ENCODE results near the gene SMG6. TPM values are rescaled to one million over a fixed set of nuclear protein-coding genes. Genes with fewer than 3 reads are reported as not detected.

The SMG6 gene
- total and polyA plus RNA-seq, 11 donors: 12.2 to 38.6 (median 22.1) TPM

DNA sequence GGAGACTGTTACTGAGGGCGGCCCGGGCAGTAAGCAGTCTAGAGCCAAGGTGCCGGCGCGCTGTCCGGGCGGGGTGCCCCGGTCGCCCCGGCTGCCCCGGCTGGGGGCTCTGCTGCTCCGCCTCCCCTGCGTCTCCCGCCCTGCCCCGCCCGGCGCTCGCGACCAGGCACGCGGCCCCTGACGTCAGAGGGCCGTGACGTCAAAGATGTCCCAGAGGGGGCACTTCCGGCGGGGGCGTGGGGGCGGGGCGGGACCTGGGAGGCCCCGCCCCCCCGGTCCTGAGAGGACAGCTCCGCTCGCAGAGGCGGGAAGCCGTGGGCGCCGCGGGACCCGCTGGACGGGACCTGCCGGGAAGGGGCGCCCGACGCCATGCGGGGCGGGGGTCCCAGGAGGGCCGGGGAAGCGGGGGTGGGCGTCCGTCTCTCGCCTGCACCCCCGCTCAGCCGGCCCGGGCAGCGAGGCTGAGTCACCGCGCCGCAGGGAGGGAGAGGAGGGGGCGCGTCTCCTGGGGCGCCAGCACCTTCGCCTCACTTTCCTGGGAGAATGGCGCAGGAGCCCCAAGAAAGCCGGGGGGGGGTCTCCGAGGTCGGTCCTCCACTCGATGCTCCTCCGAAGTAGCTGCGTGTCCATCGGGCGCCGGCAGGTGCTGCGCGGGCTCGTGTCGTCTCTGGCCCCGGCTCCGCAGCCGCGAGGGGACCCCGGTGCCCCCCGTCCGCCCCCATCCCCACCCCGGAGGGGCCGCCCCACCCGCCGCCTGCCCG is 253.1 kb downstream of the SMG6 start:
- peak overlapping the region; percentile 34 to 91 (median 72) for H3K4me3 ChIP-seq
- peaks cover 4 to 53% (median 43%) of the 10 kb centered on the region in 12 donors for H3K4me1 ChIP-seq
- ATAC-seq (peak in 3 of 4 donors; percentile 38 to 56 (median 44)), DNase-seq (peak in 4 of 5 donors; percentile 74 to 83 (median 75))
- H3K36me3 ChIP-seq: no peaks in the 10 kb centered on the region
- intact Hi-C loops (cut with DNase I): loop anchor here in 7 of 10 donors (5.0 to 10.0 kb wide), 4 partner anchors 124 to 302 kb away; no protein-coding TSS in a partner anchor
- WGBS, 4 donors: 0 to 2% (median 1%) methylated on average over 13 to 88 of the region's 88 CpGs
- TF ChIP-seq POLR2A (IDR thresholded peaks at IDR 0.05): no peak
- TF ChIP-seq, protein P1, sequence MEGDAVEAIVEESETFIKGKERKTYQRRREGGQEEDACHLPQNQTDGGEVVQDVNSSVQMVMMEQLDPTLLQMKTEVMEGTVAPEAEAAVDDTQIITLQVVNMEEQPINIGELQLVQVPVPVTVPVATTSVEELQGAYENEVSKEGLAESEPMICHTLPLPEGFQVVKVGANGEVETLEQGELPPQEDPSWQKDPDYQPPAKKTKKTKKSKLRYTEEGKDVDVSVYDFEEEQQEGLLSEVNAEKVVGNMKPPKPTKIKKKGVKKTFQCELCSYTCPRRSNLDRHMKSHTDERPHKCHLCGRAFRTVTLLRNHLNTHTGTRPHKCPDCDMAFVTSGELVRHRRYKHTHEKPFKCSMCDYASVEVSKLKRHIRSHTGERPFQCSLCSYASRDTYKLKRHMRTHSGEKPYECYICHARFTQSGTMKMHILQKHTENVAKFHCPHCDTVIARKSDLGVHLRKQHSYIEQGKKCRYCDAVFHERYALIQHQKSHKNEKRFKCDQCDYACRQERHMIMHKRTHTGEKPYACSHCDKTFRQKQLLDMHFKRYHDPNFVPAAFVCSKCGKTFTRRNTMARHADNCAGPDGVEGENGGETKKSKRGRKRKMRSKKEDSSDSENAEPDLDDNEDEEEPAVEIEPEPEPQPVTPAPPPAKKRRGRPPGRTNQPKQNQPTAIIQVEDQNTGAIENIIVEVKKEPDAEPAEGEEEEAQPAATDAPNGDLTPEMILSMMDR (IDR thresholded peaks at IDR 0.05): no peak
- peak overlapping the region in 6 of 12 donors; percentile 38 to 59 (median 46) for H3K27ac ChIP-seq
- no peaks in the 10 kb centered on the region for H3K9me3 ChIP-seq
- H3K27me3 ChIP-seq: peaks cover 0 to 45% (median 0%) of the 10 kb centered on the region in 9 donors

DNA sequence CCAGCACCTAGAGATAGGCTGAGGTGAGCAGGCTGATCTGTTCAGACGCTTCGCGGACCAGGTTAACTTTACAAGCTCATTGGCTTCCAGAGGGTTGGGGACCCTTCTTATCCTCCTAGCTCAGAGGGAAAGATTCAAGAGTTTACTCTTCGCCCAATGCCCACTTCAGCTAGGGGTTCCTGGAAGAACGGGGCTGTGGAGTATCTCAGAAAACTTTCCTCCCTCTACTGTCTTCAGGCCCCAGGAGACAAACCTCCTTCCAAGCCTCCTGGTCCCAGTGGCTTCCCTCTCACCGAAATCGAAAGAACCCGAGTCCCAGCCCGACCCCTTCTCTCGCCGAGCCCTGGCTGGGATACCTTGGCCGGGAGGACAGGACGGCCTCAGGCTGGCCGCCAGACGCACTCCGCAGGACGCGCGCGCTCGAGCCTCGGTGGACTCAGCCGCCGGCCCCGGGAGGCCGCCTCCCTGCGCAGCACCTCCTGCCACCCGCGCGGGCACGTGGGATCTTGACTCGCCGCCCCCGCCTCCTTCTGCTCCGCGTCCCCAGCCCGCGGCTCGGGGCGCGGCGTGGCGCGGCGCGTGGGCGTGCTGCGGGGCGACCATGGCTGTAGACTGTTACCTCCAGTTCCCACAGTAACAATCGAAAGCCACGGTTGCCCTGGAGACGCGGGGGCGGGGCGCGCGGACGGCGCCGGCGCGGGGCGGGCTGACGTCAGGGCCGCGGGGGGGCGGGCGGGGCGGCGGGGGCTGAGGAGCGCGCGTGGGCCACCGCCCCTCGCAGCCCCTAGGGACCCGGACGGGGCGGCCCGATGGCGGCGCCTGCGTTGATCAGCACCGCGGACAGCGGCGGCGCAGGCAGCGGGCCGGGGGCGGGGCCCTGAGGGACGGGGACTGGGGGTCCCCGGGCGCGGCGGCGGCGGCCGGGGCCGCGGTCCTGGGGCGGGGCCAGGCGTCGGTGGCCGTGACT is 254.0 kb downstream of the SMG6 start:
- Histone ChIP-seq H3K27ac (peak overlapping the region in 8 of 12 donors; percentile 15 to 80 (median 56)), H3K9me3 (no peaks in the 10 kb centered on the region), H3K4me3 (peak overlapping the region; percentile 45 to 98 (median 80)), H3K36me3 (peaks cover 0 to 3% (median 0%) of the 10 kb centered on the region in 9 donors), H3K4me1 (peaks cover 4 to 53% (median 39%) of the 10 kb centered on the region in 12 donors), H3K27me3 (peaks cover 0 to 41% (median 0%) of the 10 kb centered on the region in 9 donors)
- WGBS, 4 donors: 2 to 16% (median 6%) methylated on average over 11 to 104 of the region's 104 CpGs
- no peak for TF ChIP-seq POLR2A (IDR thresholded peaks at IDR 0.05)
- TF ChIP-seq, protein P1 (IDR thresholded peaks at IDR 0.05): no peak
- peak in 3 of 4 donors; percentile 52 to 61 (median 61) for ATAC-seq
- intact Hi-C loops (cut with DNase I): loop anchor here in 8 of 10 donors (5.0 to 10.0 kb wide), 6 partner anchors 125 to 365 kb away; partner anchors contain the start of genes PRPF8 (in 1 of the 8) and TLCD2 (in 1 of the 8)
- peak; percentile 86 to 93 (median 90) for DNase-seq

DNA sequence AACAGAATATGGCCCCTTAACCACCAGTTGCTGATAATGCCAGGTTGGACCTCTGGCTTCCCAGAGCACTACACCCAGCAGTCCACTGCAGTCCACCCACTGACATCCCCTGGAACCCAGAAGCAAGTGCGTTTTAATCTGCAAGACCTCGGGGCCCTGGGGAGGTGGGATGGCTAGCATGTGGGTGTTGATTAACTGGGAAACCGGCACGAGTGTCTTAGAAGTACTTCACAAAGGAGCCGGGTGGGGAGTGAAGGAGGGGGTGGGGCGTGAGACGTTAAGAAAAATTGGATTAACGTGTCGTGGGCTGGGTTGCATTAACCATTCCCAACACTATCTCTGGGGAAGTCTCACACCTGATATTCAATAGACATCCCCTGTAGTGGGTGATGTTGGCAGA is 254.8 kb downstream of the SMG6 start:
- ATAC-seq (no peak), DNase-seq (no peak)
- Histone ChIP-seq H3K27me3 (peaks cover 0 to 33% (median 0%) of the 10 kb centered on the region in 9 donors), H3K27ac (peak overlapping the region in 2 of 12 donors; percentile 61 to 74), H3K4me1 (peaks cover 4 to 49% (median 38%) of the 10 kb centered on the region in 12 donors), H3K36me3 (peaks cover 0 to 11% (median 7%) of the 10 kb centered on the region in 9 donors), H3K9me3 (no peaks in the 10 kb centered on the region), H3K4me3 (peak overlapping the region in 5 of 12 donors; percentile 78 to 91 (median 86))
- 9 to 16% (median 14%) methylated on average over 9 of the region's 9 CpGs for WGBS, 4 donors
- intact Hi-C loops (cut with DNase I): loop anchor here in 2 of 10 donors (10.0 kb wide), 2 partner anchors 334 to 364 kb away; partner anchors contain the start of genes PRPF8 (in 1 of the 2) and TLCD2 (in 1 of the 2)
- TF ChIP-seq, protein P1 (IDR thresholded peaks at IDR 0.05): no peak
- TF ChIP-seq POLR2A (IDR thresholded peaks at IDR 0.05): no peak

All from heart left ventricle (tissue), 16 donors.